ENCODE results near the gene LIME1. TPM values are rescaled to one million over a fixed set of nuclear protein-coding genes. Genes with fewer than 3 reads are reported as not detected.

Gene LIME1
- total RNA-seq, 1 experiment from 2014 or later = 27.4 TPM

- TF ChIP-seq MAX (IDR thresholded peaks at IDR 0.05) (no peak), CTCF (IDR thresholded peaks at IDR 0.05 in 2 of 3, conservative IDR thresholded peaks at IDR 0.05 in 1 of 3; ENCODE audit: borderline replicate concordance in 1 of 3, insufficient read depth in 1 of 3, low read depth in 2 of 3, low read length in 2 of 3) (no peak), RAD21 (IDR thresholded peaks at IDR 0.05; ENCODE audit: low read depth) (no peak), EGR1 (IDR thresholded peaks at IDR 0.05; ENCODE audit: low read depth) (no peak), EZH2phosphoT487 (IDR thresholded peaks at IDR 0.05; ENCODE audit: borderline replicate concordance) (no peak), ELF1 (IDR thresholded peaks at IDR 0.05; ENCODE audit: borderline replicate concordance, low read depth) (no peak), TCF7L2 (IDR thresholded peaks at IDR 0.05; ENCODE audit: borderline replicate concordance, extremely low read depth, insufficient read depth, insufficient read length) (no peak), SRF (IDR thresholded peaks at IDR 0.05; ENCODE audit: low read depth) (no peak), CEBPB (IDR thresholded peaks at IDR 0.05; ENCODE audit: low read depth) (no peak), JUND (IDR thresholded peaks at IDR 0.05) (no peak), POLR2A (IDR thresholded peaks at IDR 0.05; ENCODE audit: borderline replicate concordance, extremely low read depth, insufficient read depth, insufficient read length) (no peak), ZNF274 (IDR thresholded peaks at IDR 0.05; ENCODE audit: low read depth, low read length) (no peak), POLR2AphosphoS5 (IDR thresholded peaks at IDR 0.05; ENCODE audit: low read depth, low read length) (no peak; the same call in none of the 2 replicates)
- TF ChIP-seq, protein P1, sequence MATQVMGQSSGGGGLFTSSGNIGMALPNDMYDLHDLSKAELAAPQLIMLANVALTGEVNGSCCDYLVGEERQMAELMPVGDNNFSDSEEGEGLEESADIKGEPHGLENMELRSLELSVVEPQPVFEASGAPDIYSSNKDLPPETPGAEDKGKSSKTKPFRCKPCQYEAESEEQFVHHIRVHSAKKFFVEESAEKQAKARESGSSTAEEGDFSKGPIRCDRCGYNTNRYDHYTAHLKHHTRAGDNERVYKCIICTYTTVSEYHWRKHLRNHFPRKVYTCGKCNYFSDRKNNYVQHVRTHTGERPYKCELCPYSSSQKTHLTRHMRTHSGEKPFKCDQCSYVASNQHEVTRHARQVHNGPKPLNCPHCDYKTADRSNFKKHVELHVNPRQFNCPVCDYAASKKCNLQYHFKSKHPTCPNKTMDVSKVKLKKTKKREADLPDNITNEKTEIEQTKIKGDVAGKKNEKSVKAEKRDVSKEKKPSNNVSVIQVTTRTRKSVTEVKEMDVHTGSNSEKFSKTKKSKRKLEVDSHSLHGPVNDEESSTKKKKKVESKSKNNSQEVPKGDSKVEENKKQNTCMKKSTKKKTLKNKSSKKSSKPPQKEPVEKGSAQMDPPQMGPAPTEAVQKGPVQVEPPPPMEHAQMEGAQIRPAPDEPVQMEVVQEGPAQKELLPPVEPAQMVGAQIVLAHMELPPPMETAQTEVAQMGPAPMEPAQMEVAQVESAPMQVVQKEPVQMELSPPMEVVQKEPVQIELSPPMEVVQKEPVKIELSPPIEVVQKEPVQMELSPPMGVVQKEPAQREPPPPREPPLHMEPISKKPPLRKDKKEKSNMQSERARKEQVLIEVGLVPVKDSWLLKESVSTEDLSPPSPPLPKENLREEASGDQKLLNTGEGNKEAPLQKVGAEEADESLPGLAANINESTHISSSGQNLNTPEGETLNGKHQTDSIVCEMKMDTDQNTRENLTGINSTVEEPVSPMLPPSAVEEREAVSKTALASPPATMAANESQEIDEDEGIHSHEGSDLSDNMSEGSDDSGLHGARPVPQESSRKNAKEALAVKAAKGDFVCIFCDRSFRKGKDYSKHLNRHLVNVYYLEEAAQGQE (IDR thresholded peaks at IDR 0.05; ENCODE audit: low read depth) = no peak
- no peaks in the 10 kb centered on the region for H3K9me3 ChIP-seq (ENCODE audit: control insufficient read depth in 1 of 2, insufficient read depth in 1 of 2, low read depth in 1 of 2, low read length in 2 of 2)
- H2AFZ ChIP-seq (ENCODE audit: low read depth, low read length, poor library complexity, severe bottlenecking) = no peak overlapping the region
- peaks cover 0 to 8% of the 10 kb centered on the region in 2 experiments; a peak in 1 of 4 replicates for H3K36me3 ChIP-seq (ENCODE audit: control insufficient read depth in 1 of 2, insufficient read depth in 2 of 2, low read length in 2 of 2)
- BruUV-seq (replicated peaks) = no TSS peak
- ChIA-PET CTCF (interaction anchor here (1.2 to 1.6 kb wide), 3 partner anchors 10 to 160 kb away, joined by 3 to 6 read pairs (median 3); partner anchors contain the start of genes ARFRP1, PTK6 and ZGPAT), RAD21 (ENCODE audit: low non-redundant PET in 1 of 2, low total read pairs in 2 of 2, uncharacterized antibody in 2 of 2, unreplicated experiment in 2 of 2) (interaction anchor here in 1 of 2 experiments (0.9 kb wide), 1 partner anchor 166 kb away, joined by 3 read pairs; no protein-coding TSS in a partner anchor), POLR2A (interaction anchor here (1.1 to 3.1 kb wide), 8 partner anchors 10 to 260 kb away, joined by 3 to 28 read pairs (median 7); partner anchors contain the start of genes ARFRP1, RTEL1, TPD52L2 and ZGPAT)
- DNase-seq (ENCODE audit: low read depth, low spot score) (no peak), ATAC-seq (no peak)
- intact Hi-C loops (cut with micrococcal nuclease) = loop anchor here (2.0 to 5.0 kb wide), 5 partner anchors 15 to 259 kb away; partner anchors contain the start of genes PTK6, STMN3 and UCKL1
- no peaks in the 10 kb centered on the region for H3K27me3 ChIP-seq (ENCODE audit: insufficient read depth, low read length)
- no peaks in the 10 kb centered on the region for H4K20me1 ChIP-seq (ENCODE audit: insufficient read depth)
- no peaks in the 10 kb centered on the region for H3K9me2 ChIP-seq (ENCODE audit: insufficient read depth)
- peaks cover 35 to 78% of the 10 kb centered on the region in 2 experiments for H3K4me1 ChIP-seq (ENCODE audit: control insufficient read depth in 1 of 2, insufficient read depth in 2 of 2, low read length in 2 of 2)
- H3K4me3 ChIP-seq (replicated peaks in 1 of 2; ENCODE audit: low read depth in 1 of 2, low read length in 2 of 2) = peak overlapping the region; percentile 58 to 69
- peak overlapping the region; percentile 78 for H3K4me2 ChIP-seq (ENCODE audit: low read length)
- peak overlapping the region; percentile 71 for H3K9ac ChIP-seq (ENCODE audit: low read length)
- peaks cover 10% of the 10 kb centered on the region; the same call in 1 of the 2 replicates for H3K79me2 ChIP-seq (ENCODE audit: insufficient read depth, low read length)
- H3K27ac ChIP-seq (ENCODE audit: low read depth, low read length) = peak overlapping the region; percentile 91
These were observed 38.5 kb upstream of the LIME1 start for GRCh38 chr20:63697868-63698545.
